ENCODE results near the gene RASA2.
"Not testable (repeated sequence)": the region's sequence is repeated elsewhere in the genome, so short reads cannot be mapped to it uniquely, and the experiment has no call there.

The RASA2 gene

GRCh38 chr3:141498598-141499223 is 11.9 kb downstream of the RASA2 start:
- no peak for DNase-seq (ENCODE audit: low read depth)

- no peak for DNase-seq (ENCODE audit: low read depth)
Observed at GRCh38 chr3:141499284-141499683, 12.5 kb downstream of the RASA2 start.

- DNase-seq (ENCODE audit: low read depth): no peak
Observed at GRCh38 chr3:141499965-141500364, 13.1 kb downstream of the RASA2 start.

GRCh38 chr3:141500397-141500796 is 13.6 kb downstream of the RASA2 start:
- DNase-seq (ENCODE audit: low read depth): no peak

- no peak for DNase-seq (ENCODE audit: low read depth)
Observed at GRCh38 chr3:141505166-141505565, 18.3 kb downstream of the RASA2 start.

- no peak for DNase-seq (ENCODE audit: low read depth)
Observed at GRCh38 chr3:141506071-141506470, 19.2 kb downstream of the RASA2 start.

GRCh38 chr3:141507392-141508066 is 20.7 kb downstream of the RASA2 start:
- no peak for DNase-seq (ENCODE audit: low read depth)

GRCh38 chr3:141508067-141508436 is 21.2 kb downstream of the RASA2 start:
- DNase-seq (ENCODE audit: low read depth): no peak

GRCh38 chr3:141511361-141511760 is 24.5 kb downstream of the RASA2 start:
- no peak for DNase-seq (ENCODE audit: low read depth)

GRCh38 chr3:141514382-141514781 is 27.6 kb downstream of the RASA2 start:
- no peak for DNase-seq (ENCODE audit: low read depth)

GRCh38 chr3:141519587-141519986 is 32.8 kb downstream of the RASA2 start:
- DNase-seq (ENCODE audit: low read depth): no peak

GRCh38 chr3:141521781-141522180 is 35.0 kb downstream of the RASA2 start:
- no peak for DNase-seq (ENCODE audit: low read depth)

GRCh38 chr3:141523615-141524375 is 37.0 kb downstream of the RASA2 start:
- DNase-seq (ENCODE audit: low read depth): no peak

- no peak for DNase-seq (ENCODE audit: low read depth)
Observed at GRCh38 chr3:141524988-141525387, 38.2 kb downstream of the RASA2 start.

GRCh38 chr3:141525814-141526213 is 39.0 kb downstream of the RASA2 start:
- no peak for DNase-seq (ENCODE audit: low read depth)

- DNase-seq (ENCODE audit: low read depth): no peak
Observed at GRCh38 chr3:141526709-141527108, 39.9 kb downstream of the RASA2 start.

GRCh38 chr3:141528800-141529199 is 42.0 kb downstream of the RASA2 start:
- DNase-seq (ENCODE audit: low read depth): no peak

- no peak for DNase-seq (ENCODE audit: low read depth)
Observed at GRCh38 chr3:141529256-141529655, 42.4 kb downstream of the RASA2 start.

- DNase-seq (ENCODE audit: low read depth): no peak
Observed at GRCh38 chr3:141529717-141530414, 43.0 kb downstream of the RASA2 start.

- DNase-seq (ENCODE audit: low read depth): peak; percentile 84
Observed at GRCh38 chr3:141530415-141530768, 43.6 kb downstream of the RASA2 start.

GRCh38 chr3:141532609-141533008 is 45.8 kb downstream of the RASA2 start:
- no peak for DNase-seq (ENCODE audit: low read depth)

GRCh38 chr3:141536017-141536416 is 49.2 kb downstream of the RASA2 start:
- DNase-seq (ENCODE audit: low read depth): not testable (repeated sequence)

- DNase-seq (ENCODE audit: low read depth): peak; percentile 52
Observed at GRCh38 chr3:141537856-141538255, 51.0 kb downstream of the RASA2 start.

All from fibroblast of gingiva (primary cell).